Measurements from ENCODE around the gene ANKRD1.

Gene ANKRD1

GRCh38 chr10:90920986-90921666, at the start of gene ANKRD1:
Gene ANKRD1 (minus strand): TSS chr10:90921087. CDS start chr10:90921027, 60 bp downstream.
- ATAC-seq: peak; percentile 81

GRCh38 chr10:90969947-90970673, 49.2 kb upstream of the ANKRD1 start:
- ATAC-seq: peak; percentile 30
- TF ChIP-seq, protein P1, sequence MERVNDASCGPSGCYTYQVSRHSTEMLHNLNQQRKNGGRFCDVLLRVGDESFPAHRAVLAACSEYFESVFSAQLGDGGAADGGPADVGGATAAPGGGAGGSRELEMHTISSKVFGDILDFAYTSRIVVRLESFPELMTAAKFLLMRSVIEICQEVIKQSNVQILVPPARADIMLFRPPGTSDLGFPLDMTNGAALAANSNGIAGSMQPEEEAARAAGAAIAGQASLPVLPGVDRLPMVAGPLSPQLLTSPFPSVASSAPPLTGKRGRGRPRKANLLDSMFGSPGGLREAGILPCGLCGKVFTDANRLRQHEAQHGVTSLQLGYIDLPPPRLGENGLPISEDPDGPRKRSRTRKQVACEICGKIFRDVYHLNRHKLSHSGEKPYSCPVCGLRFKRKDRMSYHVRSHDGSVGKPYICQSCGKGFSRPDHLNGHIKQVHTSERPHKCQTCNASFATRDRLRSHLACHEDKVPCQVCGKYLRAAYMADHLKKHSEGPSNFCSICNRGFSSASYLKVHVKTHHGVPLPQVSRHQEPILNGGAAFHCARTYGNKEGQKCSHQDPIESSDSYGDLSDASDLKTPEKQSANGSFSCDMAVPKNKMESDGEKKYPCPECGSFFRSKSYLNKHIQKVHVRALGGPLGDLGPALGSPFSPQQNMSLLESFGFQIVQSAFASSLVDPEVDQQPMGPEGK (CRISPR knock-in tag; IDR thresholded peaks at IDR 0.05; ENCODE audit: borderline replicate concordance): no peak
- no peak for TF ChIP-seq GLIS3 (CRISPR knock-in tag; IDR thresholded peaks at IDR 0.05)
- TF ChIP-seq SNAI2 (CRISPR knock-in tag; IDR thresholded peaks at IDR 0.05): no peak
- TF ChIP-seq RARB (CRISPR knock-in tag; IDR thresholded peaks at IDR 0.05): no peak
- TF ChIP-seq ZNF565 (CRISPR knock-in tag; conservative IDR thresholded peaks at IDR 0.05; ENCODE audit: low read depth): no peak
- TF ChIP-seq, protein P2, sequence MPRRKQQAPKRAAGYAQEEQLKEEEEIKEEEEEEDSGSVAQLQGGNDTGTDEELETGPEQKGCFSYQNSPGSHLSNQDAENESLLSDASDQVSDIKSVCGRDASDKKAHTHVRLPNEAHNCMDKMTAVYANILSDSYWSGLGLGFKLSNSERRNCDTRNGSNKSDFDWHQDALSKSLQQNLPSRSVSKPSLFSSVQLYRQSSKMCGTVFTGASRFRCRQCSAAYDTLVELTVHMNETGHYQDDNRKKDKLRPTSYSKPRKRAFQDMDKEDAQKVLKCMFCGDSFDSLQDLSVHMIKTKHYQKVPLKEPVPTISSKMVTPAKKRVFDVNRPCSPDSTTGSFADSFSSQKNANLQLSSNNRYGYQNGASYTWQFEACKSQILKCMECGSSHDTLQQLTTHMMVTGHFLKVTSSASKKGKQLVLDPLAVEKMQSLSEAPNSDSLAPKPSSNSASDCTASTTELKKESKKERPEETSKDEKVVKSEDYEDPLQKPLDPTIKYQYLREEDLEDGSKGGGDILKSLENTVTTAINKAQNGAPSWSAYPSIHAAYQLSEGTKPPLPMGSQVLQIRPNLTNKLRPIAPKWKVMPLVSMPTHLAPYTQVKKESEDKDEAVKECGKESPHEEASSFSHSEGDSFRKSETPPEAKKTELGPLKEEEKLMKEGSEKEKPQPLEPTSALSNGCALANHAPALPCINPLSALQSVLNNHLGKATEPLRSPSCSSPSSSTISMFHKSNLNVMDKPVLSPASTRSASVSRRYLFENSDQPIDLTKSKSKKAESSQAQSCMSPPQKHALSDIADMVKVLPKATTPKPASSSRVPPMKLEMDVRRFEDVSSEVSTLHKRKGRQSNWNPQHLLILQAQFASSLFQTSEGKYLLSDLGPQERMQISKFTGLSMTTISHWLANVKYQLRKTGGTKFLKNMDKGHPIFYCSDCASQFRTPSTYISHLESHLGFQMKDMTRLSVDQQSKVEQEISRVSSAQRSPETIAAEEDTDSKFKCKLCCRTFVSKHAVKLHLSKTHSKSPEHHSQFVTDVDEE (CRISPR knock-in tag; IDR thresholded peaks at IDR 0.05): no peak
- no peak for TF ChIP-seq PPARA (CRISPR knock-in tag; IDR thresholded peaks at IDR 0.05; ENCODE audit: borderline replicate concordance)
- TF ChIP-seq, protein P3, sequence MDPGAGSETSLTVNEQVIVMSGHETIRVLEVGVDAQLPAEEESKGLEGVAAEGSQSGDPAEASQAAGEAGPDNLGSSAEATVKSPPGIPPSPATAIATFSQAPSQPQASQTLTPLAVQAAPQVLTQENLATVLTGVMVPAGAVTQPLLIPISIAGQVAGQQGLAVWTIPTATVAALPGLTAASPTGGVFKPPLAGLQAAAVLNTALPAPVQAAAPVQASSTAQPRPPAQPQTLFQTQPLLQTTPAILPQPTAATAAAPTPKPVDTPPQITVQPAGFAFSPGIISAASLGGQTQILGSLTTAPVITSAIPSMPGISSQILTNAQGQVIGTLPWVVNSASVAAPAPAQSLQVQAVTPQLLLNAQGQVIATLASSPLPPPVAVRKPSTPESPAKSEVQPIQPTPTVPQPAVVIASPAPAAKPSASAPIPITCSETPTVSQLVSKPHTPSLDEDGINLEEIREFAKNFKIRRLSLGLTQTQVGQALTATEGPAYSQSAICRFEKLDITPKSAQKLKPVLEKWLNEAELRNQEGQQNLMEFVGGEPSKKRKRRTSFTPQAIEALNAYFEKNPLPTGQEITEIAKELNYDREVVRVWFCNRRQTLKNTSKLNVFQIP (CRISPR knock-in tag; IDR thresholded peaks at IDR 0.05; ENCODE audit: borderline replicate concordance, low read depth): no peak
- TF ChIP-seq, protein P4, sequence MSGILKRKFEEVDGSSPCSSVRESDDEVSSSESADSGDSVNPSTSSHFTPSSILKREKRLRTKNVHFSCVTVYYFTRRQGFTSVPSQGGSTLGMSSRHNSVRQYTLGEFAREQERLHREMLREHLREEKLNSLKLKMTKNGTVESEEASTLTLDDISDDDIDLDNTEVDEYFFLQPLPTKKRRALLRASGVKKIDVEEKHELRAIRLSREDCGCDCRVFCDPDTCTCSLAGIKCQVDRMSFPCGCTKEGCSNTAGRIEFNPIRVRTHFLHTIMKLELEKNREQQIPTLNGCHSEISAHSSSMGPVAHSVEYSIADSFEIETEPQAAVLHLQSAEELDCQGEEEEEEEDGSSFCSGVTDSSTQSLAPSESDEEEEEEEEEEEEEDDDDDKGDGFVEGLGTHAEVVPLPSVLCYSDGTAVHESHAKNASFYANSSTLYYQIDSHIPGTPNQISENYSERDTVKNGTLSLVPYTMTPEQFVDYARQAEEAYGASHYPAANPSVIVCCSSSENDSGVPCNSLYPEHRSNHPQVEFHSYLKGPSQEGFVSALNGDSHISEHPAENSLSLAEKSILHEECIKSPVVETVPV (CRISPR knock-in tag; IDR thresholded peaks at IDR 0.05): no peak

More at GRCh38 chr10:90920986-90921666, at the start of gene ANKRD1:
- TF ChIP-seq RARB (CRISPR knock-in tag; IDR thresholded peaks at IDR 0.05) (no peak), ZC3H10 (CRISPR knock-in tag; IDR thresholded peaks at IDR 0.05) (no peak), ISL1 (CRISPR knock-in tag; IDR thresholded peaks at IDR 0.05) (peak; percentile 83), ARNTL (CRISPR knock-in tag; IDR thresholded peaks at IDR 0.05; ENCODE audit: borderline replicate concordance, low read depth) (no peak), ZNF8 (CRISPR knock-in tag; IDR thresholded peaks at IDR 0.05) (no peak), TOX (CRISPR knock-in tag; IDR thresholded peaks at IDR 0.05; ENCODE audit: borderline replicate concordance) (no peak), CSDC2 (CRISPR knock-in tag; IDR thresholded peaks at IDR 0.05) (0 out of 2 replicates have a peak, but pooled peaks have one; percentile 50), ZNF70 (CRISPR knock-in tag; IDR thresholded peaks at IDR 0.05) (no peak), OSR1 (CRISPR knock-in tag; IDR thresholded peaks at IDR 0.05) (no peak), TCF4 (CRISPR knock-in tag; IDR thresholded peaks at IDR 0.05; ENCODE audit: borderline replicate concordance) (no peak), BACH2 (CRISPR knock-in tag; IDR thresholded peaks at IDR 0.05; ENCODE audit: borderline replicate concordance) (no peak), ZFP30 (CRISPR knock-in tag; IDR thresholded peaks at IDR 0.05) (no peak), PPARA (CRISPR knock-in tag; IDR thresholded peaks at IDR 0.05; ENCODE audit: borderline replicate concordance) (no peak), ZFP3 (CRISPR knock-in tag; IDR thresholded peaks at IDR 0.05) (no peak), ESRRG (CRISPR knock-in tag; IDR thresholded peaks at IDR 0.05) (no peak)
- TF ChIP-seq, protein P5, sequence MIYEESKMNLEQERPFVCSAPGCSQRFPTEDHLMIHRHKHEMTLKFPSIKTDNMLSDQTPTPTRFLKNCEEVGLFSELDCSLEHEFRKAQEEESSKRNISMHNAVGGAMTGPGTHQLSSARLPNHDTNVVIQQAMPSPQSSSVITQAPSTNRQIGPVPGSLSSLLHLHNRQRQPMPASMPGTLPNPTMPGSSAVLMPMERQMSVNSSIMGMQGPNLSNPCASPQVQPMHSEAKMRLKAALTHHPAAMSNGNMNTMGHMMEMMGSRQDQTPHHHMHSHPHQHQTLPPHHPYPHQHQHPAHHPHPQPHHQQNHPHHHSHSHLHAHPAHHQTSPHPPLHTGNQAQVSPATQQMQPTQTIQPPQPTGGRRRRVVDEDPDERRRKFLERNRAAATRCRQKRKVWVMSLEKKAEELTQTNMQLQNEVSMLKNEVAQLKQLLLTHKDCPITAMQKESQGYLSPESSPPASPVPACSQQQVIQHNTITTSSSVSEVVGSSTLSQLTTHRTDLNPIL (CRISPR knock-in tag; IDR thresholded peaks at IDR 0.05; ENCODE audit: low read depth): peak; percentile 77
- TF ChIP-seq, protein P3 (CRISPR knock-in tag; IDR thresholded peaks at IDR 0.05; ENCODE audit: borderline replicate concordance, low read depth): no peak
- TF ChIP-seq, protein P1 (CRISPR knock-in tag; IDR thresholded peaks at IDR 0.05; ENCODE audit: borderline replicate concordance): no peak
- TF ChIP-seq, protein P2 (CRISPR knock-in tag; IDR thresholded peaks at IDR 0.05): no peak

Measured in SK-N-SH treated with all-trans-retinoic acid at 6 μM for 48 hours (cell line).